Mesodermal cell (in vitro differentiated cells): ENCODE measurements around the gene CASQ2.

ENCODE experiments used
- H3K27ac ChIP-seq: 2 replicates; pipeline ENCODE4 v1.7.0; 2013; ENCODE audit warnings: mild to moderate bottlenecking, low read depth, low read length, moderate library complexity; ENCODE audit not compliant: severe bottlenecking
- H3K36me3 ChIP-seq: 2 replicates; pipeline ENCODE4 v1.7.1; 2013; ENCODE audit warnings: mild to moderate bottlenecking, low read length, moderate library complexity; ENCODE audit not compliant: control insufficient read depth, insufficient read depth
- H3K4me1 ChIP-seq: one replicate; pipeline ENCODE4 v1.7.1; 2013; ENCODE audit warnings: mild to moderate bottlenecking, low read length; ENCODE audit not compliant: insufficient read depth, control insufficient read depth, poor library complexity, severe bottlenecking
- H3K4me3 ChIP-seq: 2 replicates; pipeline ENCODE4 v1.7.0; 2013; ENCODE audit warnings: low read length, control low read depth, mild to moderate bottlenecking; ENCODE audit not compliant: insufficient read depth, poor library complexity, severe bottlenecking; ENCODE audit errors: extremely low read depth
- H3K9me3 ChIP-seq: 2 replicates; pipeline ENCODE4 v1.7.1; 2013; ENCODE audit warnings: mild to moderate bottlenecking, low read length, moderate library complexity; ENCODE audit not compliant: control insufficient read depth
- WGBS, 2 experiments: methylation state at CpG; one replicate each; pipeline ENCODE4 v1.1.5; 2013; ENCODE audit warnings: missing lambda C conversion rate in 2 of 2; ENCODE audit not compliant: insufficient coverage in 2 of 2; 5-methylcytosine and 5-hydroxymethylcytosine counted together

CASQ2 gene

GRCh38 chr1:115713906-115714305 is 54.6 kb downstream of the CASQ2 start:
- Histone ChIP-seq H3K27ac (no peak overlapping the region), H3K36me3 (no peaks in the 10 kb centered on the region), H3K4me3 (no peak overlapping the region), H3K9me3 (no peaks in the 10 kb centered on the region), H3K4me1 (peaks cover 6% of the 10 kb centered on the region)
- 85 to 86% methylated on average over 4 to 5 of the region's 5 CpGs for WGBS, 2 experiments

- no peak overlapping the region for H3K27ac ChIP-seq
- 85 to 96% methylated on average over 8 of the region's 10 CpGs for WGBS, 2 experiments
These were observed 55.5 kb downstream of the CASQ2 start for GRCh38 chr1:115712911-115713609.

GRCh38 chr1:115710859-115711624 is 57.5 kb downstream of the CASQ2 start:
- WGBS, 2 experiments = 71 to 83% methylated on average over 5 to 6 of the region's 9 CpGs
- no peaks in the 10 kb centered on the region for H3K36me3 ChIP-seq
- peaks cover 8% of the 10 kb centered on the region for H3K4me1 ChIP-seq
- no peaks in the 10 kb centered on the region for H3K9me3 ChIP-seq
- no peak overlapping the region for H3K27ac ChIP-seq
- H3K4me3 ChIP-seq = no peak overlapping the region

More at GRCh38 chr1:115712911-115713609, 55.5 kb downstream of the CASQ2 start:
- Histone ChIP-seq H3K4me1 (no peaks in the 10 kb centered on the region), H3K4me3 (no peak overlapping the region), H3K9me3 (no peaks in the 10 kb centered on the region), H3K36me3 (no peaks in the 10 kb centered on the region)

- peaks cover 19% of the 10 kb centered on the region for H3K4me1 ChIP-seq
- 58 to 68% methylated on average over 2 to 4 of the region's 8 CpGs for WGBS, 2 experiments
- no peaks in the 10 kb centered on the region for H3K9me3 ChIP-seq
- no peak overlapping the region for H3K4me3 ChIP-seq
- no peaks in the 10 kb centered on the region for H3K36me3 ChIP-seq
- H3K27ac ChIP-seq = peak overlapping the region; percentile 45
These were observed 61.7 kb downstream of the CASQ2 start for GRCh38 chr1:115706587-115707425.

GRCh38 chr1:115705963-115706362 is 62.6 kb downstream of the CASQ2 start:
- 91 to 95% methylated on average over 6 to 8 of the region's 9 CpGs for WGBS, 2 experiments
- no peaks in the 10 kb centered on the region for H3K36me3 ChIP-seq
- no peak overlapping the region for H3K27ac ChIP-seq
- no peak overlapping the region for H3K4me3 ChIP-seq
- H3K4me1 ChIP-seq = peaks cover 19% of the 10 kb centered on the region
- H3K9me3 ChIP-seq = no peaks in the 10 kb centered on the region

GRCh38 chr1:115705085-115705951 is 63.2 kb downstream of the CASQ2 start:
- H3K9me3 ChIP-seq = no peaks in the 10 kb centered on the region
- WGBS, 2 experiments = 83% methylated on average over 10 to 11 of the region's 12 CpGs
- H3K4me1 ChIP-seq = peaks cover 19% of the 10 kb centered on the region
- H3K27ac ChIP-seq = peak overlapping the region; percentile 41
- H3K36me3 ChIP-seq = no peaks in the 10 kb centered on the region
- no peak overlapping the region for H3K4me3 ChIP-seq

- Histone ChIP-seq H3K27ac (no peak overlapping the region), H3K4me3 (no peak overlapping the region), H3K4me1 (peaks cover 19% of the 10 kb centered on the region), H3K36me3 (no peaks in the 10 kb centered on the region), H3K9me3 (no peaks in the 10 kb centered on the region)
- 86 to 100% methylated on average over 3 of the region's 3 CpGs for WGBS, 2 experiments
These were observed 65.6 kb downstream of the CASQ2 start for GRCh38 chr1:115702959-115703358.

GRCh38 chr1:115701090-115701489 is 67.4 kb downstream of the CASQ2 start:
- H3K4me1 ChIP-seq = peaks cover 11% of the 10 kb centered on the region
- WGBS, 2 experiments = 94% methylated on average over 2 of the region's 3 CpGs; no CpG with 5 or more reads in 1 of the 2 experiments
- no peak overlapping the region for H3K4me3 ChIP-seq
- no peaks in the 10 kb centered on the region for H3K36me3 ChIP-seq
- H3K9me3 ChIP-seq = no peaks in the 10 kb centered on the region
- H3K27ac ChIP-seq = no peak overlapping the region

- peaks cover 3% of the 10 kb centered on the region for H3K36me3 ChIP-seq
- no peak overlapping the region for H3K4me3 ChIP-seq
- WGBS, 2 experiments = 100% methylated on average over 1 of the region's 1 CpG; no CpG with 5 or more reads in 1 of the 2 experiments
- no peaks in the 10 kb centered on the region for H3K9me3 ChIP-seq
- no peak overlapping the region for H3K27ac ChIP-seq
- no peaks in the 10 kb centered on the region for H3K4me1 ChIP-seq
These were observed 70.9 kb downstream of the CASQ2 start for GRCh38 chr1:115697619-115698018.

- Histone ChIP-seq H3K27ac (no peak overlapping the region), H3K4me1 (no peaks in the 10 kb centered on the region), H3K36me3 (peaks cover 29% of the 10 kb centered on the region), H3K4me3 (no peak overlapping the region), H3K9me3 (no peaks in the 10 kb centered on the region)
- WGBS, 2 experiments = 81 to 100% methylated on average over 2 of the region's 3 CpGs
These were observed 73.7 kb downstream of the CASQ2 start for GRCh38 chr1:115694805-115695204.
